Activated CD8-positive, alpha-beta memory T cell treated with anti-CD3 and anti-CD28 coated beads for 36 hours (primary cell): Measurements from ENCODE around the gene ALS2CL. TPM values are rescaled to one million over a fixed set of nuclear protein-coding genes. Genes with fewer than 3 reads are reported as not detected.

Experiments used
- CTCF ChIA-PET: fragments of 350-600 bp; sonication (Branson Sonifier 250); formaldehyde crosslinking; loops from one replicate; lab custom pipeline; 2021; ENCODE audit warnings: antibody characterized with exemption; lab: Charles Lee
- POLR2A ChIA-PET: fragments of 350-600 bp; sonication (Branson Sonifier 250); formaldehyde crosslinking; loops from one replicate; lab custom pipeline; 2021; ENCODE audit warnings: antibody characterized with exemption; lab: Charles Lee
- total RNA-seq, 2 experiments: library from RNA; stranded (reverse); gene quantifications; one replicate each; pipeline ENCODE4 v1.2.3, GENCODE V29; 2021

The ALS2CL gene
- total RNA-seq, 2 experiments from 2014 or later: 0.69 to 0.82 TPM

DNA sequence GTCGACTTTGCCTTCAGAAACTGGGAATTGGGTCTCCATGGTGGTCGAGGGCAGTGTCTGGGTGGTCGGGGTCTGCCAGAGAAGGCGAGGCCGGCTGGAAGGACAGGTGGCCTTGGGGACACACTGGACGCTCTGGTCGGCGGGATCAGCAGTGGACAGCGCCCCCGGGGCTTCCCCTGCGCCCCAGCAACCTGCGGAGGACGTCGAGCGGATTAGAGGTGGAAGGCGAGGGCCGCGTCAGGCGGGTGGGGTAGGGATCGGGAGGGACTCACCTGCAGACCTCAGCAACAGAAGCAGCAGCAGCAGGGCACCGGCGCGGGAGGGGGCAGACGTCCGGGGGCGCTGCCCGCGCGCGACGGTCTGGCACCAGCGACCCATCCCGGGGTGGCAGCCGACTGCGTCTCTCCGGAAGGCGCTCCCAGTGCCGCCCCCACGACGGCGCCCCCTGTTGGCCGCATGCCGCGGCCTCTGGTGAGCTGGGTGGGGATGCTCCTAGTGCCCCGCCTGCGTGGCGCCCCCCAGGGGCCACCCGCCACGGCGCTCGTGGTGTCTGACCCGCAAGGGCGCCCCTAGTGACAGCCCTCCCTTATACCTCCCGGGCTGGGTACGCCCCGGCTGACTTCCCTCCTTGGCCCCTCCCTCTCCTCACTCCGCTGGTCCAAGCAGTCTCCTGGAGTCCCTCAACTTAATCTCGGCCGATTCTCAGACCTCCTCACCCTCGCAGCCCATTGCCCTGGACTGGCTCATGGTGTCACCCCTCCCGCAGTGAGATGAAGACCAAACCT, 24.2 kb upstream of the ALS2CL start, which contains the start of gene PRSS50:
Gene PRSS50, minus strand, starts transcription at position 423 of the 785 bp plus-strand sequence. Its CDS starts 45 bp downstream, at position 378.
- CTCF ChIA-PET: no interaction called here
- POLR2A ChIA-PET: no interaction called here

DNA sequence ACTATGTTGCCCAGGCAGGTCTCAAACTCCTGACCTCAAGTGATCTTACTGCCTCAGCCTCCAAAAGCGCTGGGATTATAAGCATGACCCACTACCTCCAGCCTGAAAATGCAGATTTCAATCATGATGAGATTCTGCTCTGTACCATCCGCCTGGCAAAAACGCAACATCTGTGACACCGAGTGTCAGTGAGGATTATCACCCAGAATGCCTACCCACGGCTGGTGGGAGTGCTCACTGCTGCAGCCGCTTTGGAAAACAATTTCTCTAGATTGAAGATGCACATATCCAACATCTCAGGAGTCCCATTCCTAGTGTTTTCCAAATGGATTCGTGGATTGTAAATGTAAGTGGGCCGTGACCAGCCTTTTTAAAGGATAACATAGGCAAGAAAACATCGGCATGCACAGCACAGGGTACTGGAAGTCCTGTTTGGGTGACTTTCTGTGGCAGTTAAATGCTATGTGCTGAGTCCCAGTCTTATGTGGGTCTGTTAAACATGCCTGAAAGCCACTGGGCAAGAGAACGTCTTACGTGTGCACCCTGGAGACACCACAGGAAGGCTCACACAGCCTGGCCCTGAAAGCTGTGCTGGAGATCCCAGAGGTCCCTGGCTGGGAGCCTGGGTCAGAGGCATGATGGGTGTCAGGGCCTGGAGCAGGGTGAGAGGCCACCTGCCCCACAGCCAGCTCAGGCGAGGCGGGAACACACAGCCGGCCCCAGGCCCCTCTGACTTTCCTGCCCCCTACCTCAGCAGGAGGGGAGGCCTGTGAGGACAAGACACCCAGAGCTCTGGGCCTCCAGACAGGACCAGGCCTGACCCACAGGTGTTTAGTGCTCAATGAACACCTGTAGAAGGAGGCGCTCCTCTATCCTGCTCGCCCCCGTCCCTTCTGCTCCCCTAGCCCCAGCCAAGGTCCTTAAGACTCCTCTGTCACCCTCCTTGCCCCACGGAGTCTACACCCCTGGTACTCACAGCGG, 23.3 kb upstream of the ALS2CL start:
- POLR2A ChIA-PET: no interaction called here

DNA sequence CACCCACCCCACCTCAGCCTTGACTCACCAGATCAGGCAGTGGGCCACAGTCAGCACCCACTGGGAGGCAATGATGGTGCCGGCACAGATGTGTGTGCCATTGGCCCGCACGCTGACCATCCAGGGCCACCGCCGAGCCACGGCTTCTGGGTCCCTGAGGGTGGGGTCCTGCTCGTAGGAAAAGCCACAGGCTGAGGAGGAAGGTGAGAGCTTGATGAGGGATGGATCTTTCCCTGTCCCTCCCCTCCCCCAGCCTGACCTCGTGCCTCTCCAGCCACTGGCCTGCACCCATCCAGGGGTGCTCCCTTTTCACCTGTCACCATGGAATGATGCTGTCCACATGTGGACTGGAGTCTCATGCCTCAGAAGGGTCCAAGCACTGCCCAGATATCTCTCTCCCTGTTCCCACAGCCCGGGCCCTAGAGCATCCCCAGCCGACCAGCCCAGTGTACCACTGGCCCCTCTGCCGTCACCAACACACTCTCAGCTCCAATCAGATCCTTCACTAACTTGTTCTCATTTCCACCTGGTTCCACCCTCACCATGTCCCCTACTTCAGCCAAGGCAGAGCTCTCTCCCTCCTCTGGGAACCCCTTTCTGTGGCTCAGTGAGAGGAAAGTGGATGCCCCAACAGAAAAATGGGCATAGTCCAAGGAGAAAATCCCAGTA, 22.2 kb upstream of the ALS2CL start:
- CTCF ChIA-PET: no interaction called here

More for the DNA sequence above, 23.3 kb upstream of the ALS2CL start:
- CTCF ChIA-PET: no interaction called here

DNA sequence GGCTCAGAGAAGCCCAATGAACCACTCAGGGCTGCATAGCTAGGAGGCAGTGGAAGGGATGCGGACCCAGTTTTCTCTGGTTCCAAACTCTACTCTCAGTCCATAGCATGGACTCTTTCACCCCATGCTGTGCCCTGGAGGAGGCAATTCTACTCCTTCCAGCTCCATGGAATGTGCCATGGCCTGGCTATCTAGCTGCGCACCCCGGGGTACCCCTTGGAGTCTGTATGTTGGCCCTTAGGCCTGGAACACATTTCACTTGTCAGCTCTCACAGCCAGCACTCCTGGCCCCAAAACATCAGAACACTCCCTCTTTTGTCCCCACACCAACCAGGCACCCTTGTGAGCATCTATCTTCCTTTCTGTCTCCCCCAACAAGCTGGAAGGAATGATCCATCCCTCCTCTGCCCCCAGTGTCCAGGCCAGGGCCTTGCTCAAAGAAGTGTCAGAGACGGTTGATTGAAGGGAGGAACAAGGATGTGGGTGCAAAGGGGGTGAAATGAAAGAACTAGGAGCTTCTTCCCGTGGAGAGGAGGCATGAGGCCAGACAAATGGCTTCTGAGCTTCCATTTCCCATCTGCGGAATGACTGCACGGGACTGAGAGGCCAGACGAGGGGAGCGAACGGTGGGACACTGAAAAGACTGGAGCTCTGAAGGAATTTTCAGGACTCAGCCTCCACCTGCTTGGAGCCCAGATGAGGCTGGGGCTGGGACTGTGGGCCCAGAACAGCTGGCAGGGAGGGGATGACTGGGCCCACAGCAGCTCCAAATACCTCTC, 21.4 kb upstream of the ALS2CL start:
- POLR2A ChIA-PET: interaction anchor here (0.6 kb wide), 1 partner anchor 172 kb away, joined by 5 read pairs; no protein-coding TSS in a partner anchor
- CTCF ChIA-PET: interaction anchor here (0.8 to 1.4 kb wide), 2 partner anchors 10 to 183 kb away, joined by 3 to 4 read pairs; no protein-coding TSS in a partner anchor

More for the DNA sequence above, 22.2 kb upstream of the ALS2CL start:
- POLR2A ChIA-PET: interaction anchor here (0.6 kb wide), 1 partner anchor 171 kb away, joined by 5 read pairs; no protein-coding TSS in a partner anchor

GRCh38 chr3:46713898-46714552, 20.5 kb upstream of the ALS2CL start:
- CTCF ChIA-PET: interaction anchor here (0.8 to 1.4 kb wide), 3 partner anchors 9 to 184 kb away, joined by 3 to 4 read pairs (median 3); no protein-coding TSS in a partner anchor
- POLR2A ChIA-PET: no interaction called here

DNA sequence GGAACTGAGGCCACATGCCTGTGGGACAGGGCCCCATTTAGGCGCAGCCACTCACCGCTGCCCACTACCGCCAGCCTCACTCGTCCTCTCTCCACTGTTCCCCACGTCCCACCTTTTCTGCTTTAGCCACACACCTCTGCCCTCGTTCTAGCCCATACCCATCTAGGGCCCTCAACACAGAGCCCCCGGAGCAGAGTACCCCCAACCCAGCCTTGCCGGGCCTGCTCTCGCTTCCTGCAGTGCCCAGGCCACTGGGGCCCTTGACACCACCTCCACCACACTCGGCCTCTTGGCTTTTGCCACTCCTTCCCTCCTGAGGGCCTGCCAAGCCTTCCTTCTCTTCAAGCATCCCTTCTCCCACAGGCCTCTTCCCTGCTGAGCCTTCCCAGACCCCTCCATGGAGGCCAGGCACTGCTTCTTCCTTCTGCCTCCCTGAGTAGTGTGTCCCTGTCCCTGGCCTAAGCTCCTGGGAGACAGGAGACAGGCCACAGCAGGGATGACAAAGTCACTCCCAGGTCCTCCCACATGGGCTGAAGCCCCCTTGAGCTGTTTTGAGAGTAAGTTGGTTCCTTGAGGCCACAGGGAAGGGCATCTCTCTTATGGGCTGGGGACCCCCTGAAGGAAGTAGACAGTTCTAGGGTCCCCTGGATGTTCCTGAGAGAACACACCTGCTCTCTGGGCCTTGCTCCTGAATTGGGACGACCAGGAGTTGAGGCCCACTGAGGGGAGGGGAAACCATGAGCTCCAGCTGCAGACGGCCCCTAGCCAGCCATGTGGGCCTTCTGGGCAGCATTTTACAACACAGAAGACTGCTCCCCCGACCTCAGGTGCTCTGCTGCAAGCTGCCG, 19.8 kb upstream of the ALS2CL start:
- ChIA-PET CTCF (interaction anchor here (0.9 kb wide), 1 partner anchor 8 kb away, joined by 3 read pairs; no protein-coding TSS in a partner anchor), POLR2A (no interaction called here)

GRCh38 chr3:46712191-46713049, 18.9 kb upstream of the ALS2CL start:
- POLR2A ChIA-PET: no interaction called here
- CTCF ChIA-PET: no interaction called here

DNA sequence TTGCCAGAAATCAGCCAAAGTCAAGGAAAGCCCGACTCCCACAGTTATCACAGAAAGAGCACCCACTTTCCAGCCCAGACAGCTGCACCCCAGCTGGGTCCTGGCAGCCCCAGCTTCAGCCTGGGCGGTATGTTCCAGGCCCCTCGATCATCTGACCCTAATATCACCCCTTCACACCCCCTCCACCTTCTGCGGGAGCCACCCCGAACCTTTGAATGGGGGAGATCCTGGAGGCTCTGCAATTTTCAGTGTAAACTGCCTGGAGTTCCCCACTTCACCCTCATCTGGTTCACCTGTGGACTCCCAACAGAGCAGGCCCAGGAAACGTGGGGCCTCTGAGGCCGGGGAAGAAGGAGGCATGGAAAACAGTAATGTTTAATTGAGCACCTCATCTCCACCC, 18.3 kb upstream of the ALS2CL start:
- ChIA-PET CTCF (no interaction called here), POLR2A (no interaction called here)

GRCh38 chr3:46711305-46711704, 17.8 kb upstream of the ALS2CL start:
- ChIA-PET POLR2A (no interaction called here), CTCF (no interaction called here)

DNA sequence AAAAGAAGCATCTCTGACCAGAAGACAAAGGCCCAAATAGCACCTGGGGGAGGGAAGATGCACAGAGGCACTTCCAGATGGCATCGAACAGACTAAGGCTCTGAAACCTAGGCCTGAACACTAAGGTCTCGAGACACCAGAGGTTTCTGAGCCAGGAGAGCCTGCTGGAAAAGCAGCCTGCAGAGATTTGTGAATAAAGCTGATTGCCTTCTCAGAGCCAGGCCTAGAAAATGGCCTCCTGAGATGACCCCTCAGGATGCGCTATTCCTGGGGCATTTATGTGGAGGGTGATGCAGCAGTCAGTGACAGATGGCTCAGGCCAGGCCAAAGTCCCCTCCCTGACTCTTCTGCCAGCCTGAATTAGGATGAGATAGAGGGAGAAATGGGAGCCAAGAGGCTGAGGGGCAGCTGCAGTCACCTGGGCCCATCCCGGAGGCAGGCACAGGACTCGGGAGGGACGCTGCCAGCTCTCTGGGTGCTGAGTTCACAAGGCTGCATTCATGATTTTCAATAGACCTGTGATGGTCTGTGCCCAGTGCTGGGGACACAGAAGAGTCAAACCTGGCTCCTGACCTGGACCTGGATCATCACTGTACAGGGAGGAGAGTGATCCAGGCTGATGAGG, 17.3 kb upstream of the ALS2CL start:
- CTCF ChIA-PET: no interaction called here
- POLR2A ChIA-PET: no interaction called here

DNA sequence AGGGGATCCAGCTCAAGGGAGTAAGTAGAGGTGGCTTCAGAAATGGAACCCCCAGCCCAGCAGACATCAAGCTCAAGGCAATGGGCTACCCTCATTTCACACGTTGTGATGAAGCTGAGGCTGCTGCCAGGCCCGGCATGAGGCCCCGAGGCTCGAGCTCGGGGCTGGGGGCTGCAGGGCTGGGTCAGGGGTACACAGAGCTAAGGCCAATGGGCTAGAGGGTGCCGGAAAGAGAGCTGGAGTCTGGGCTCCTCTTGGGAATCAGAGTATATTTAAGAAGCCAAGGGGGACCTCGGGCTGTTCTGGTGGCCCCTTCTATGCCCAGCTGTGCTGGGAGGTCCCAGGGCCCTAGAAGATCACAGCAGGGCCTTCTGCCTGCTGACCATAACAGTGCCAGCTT, 16.8 kb upstream of the ALS2CL start:
- CTCF ChIA-PET: no interaction called here
- POLR2A ChIA-PET: no interaction called here

DNA sequence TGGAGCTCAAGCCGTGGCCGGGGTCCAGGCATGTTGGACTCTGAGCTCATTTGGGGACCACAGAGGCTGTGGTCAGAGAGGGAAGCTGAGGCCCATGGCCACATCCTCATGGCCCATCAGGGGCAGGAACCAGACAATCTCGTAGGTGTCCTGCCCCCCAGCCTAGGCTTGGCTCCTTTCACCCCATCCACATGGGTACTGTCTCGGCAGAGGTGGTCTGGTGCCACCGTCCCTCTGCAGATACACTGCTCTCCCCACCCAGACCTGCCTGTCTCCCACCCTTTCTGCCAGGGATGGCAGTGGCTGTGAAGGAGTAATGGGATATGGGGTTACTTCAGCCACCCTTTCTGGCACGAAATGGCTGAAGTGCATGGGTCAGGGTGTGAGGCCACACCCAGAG, 16.2 kb upstream of the ALS2CL start:
- CTCF ChIA-PET: no interaction called here
- POLR2A ChIA-PET: no interaction called here

- CTCF ChIA-PET: no interaction called here
Observed at GRCh38 chr3:46709157-46709654, 15.7 kb upstream of the ALS2CL start.

GRCh38 chr3:46708401-46709156, 15.1 kb upstream of the ALS2CL start:
- ChIA-PET POLR2A (no interaction called here), CTCF (interaction anchor here (1.4 to 1.5 kb wide), 2 partner anchors 15 to 186 kb away, joined by 5 to 7 read pairs; partner anchors contain the start of gene ALS2CL)

More at GRCh38 chr3:46709157-46709654, 15.7 kb upstream of the ALS2CL start:
- POLR2A ChIA-PET: no interaction called here

- ChIA-PET POLR2A (no interaction called here), CTCF (interaction anchor here (1.4 to 1.5 kb wide), 2 partner anchors 15 to 187 kb away, joined by 5 to 7 read pairs; partner anchors contain the start of gene ALS2CL)
Observed at GRCh38 chr3:46707601-46708011, 14.1 kb upstream of the ALS2CL start.
